MM.1S (cell line): Measurements from ENCODE around the gene PPP1R9A.

Experiments used
- CTCF ChIP-seq: fragments of 300-600 bp; sonication (generic); IDR thresholded peaks from 2 replicates; pipeline ENCODE4 v1.5.1; 2016; ENCODE audit warnings: antibody characterized with exemption, low read length, mixed read lengths
- EZH2 ChIP-seq: fragments of 300-600 bp; sonication (generic); optimal IDR thresholded peaks from 2 replicates; pipeline ENCODE3; 2017; ENCODE audit warnings: low read depth, mild to moderate bottlenecking, antibody characterized with exemption, low read length, mixed read lengths

DNA sequence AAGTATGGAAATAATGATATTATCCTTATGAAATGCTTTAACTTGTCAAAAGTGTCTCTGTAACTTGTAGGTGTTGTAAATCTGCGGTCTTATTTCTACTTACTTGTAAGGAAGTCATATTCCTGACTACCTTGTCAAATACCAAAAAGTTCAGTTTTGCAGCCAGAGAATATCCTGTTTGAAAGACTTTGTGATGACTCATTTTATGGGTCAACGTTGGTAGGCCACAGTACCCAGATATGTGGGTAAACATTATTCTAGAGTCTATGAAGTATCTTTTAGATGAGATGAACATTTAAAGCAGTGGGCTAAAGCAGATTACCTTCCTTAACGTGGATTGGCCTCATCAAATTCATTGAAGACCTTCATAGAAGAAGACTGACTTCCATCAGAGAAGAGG, 195.3 kb downstream of the PPP1R9A start:
- TF ChIP-seq CTCF, result no peak
- TF ChIP-seq EZH2, result no peak
